Activated naive CD8-positive, alpha-beta T cell treated with anti-CD3 and anti-CD28 coated beads, Interleukin-2, amount 10 ng/mL, durations not matched to agents 7 days and 5 days (primary cell): ENCODE measurements around the gene STMND1. TPM values are rescaled to one million over a fixed set of nuclear protein-coding genes. Genes with fewer than 3 reads are reported as not detected.

Experiments
- ATAC-seq: fragments of 150-1000 bp; cut with Tn5 transposase; one replicate; pipeline ENCODE4 v1.10.0; 2021; ENCODE audit warnings: low read depth, moderate library complexity
- POLR2A ChIA-PET: fragments of 350-600 bp; sonication (Branson Sonifier 250); formaldehyde crosslinking; loops from one replicate; lab custom pipeline; 2021; ENCODE audit warnings: antibody characterized with exemption; lab: Charles Lee
- DNase-seq: peaks from one replicate; pipeline ENCODE4 v3.0.0; 2021
- H3K27ac Mint-ChIP-seq: one replicate; pipeline ENCODE4 v1.8.0; 2022; ENCODE audit warnings: mild to moderate bottlenecking, mixed read lengths
- H3K27me3 Mint-ChIP-seq: one replicate; pipeline ENCODE4 v1.8.0; 2022; ENCODE audit warnings: mild to moderate bottlenecking, moderate library complexity, mixed read lengths
- H3K36me3 Mint-ChIP-seq: one replicate; pipeline ENCODE4 v1.8.0; 2021; ENCODE audit warnings: mild to moderate bottlenecking, mixed read lengths
- H3K4me1 Mint-ChIP-seq: one replicate; pipeline ENCODE4 v1.8.0; 2021; ENCODE audit warnings: mixed read lengths
- H3K4me3 Mint-ChIP-seq: one replicate; pipeline ENCODE4 v1.8.0; 2022; ENCODE audit warnings: mild to moderate bottlenecking, moderate library complexity, mixed read lengths
- H3K9me3 Mint-ChIP-seq: one replicate; pipeline ENCODE4 v1.8.0; 2021; ENCODE audit warnings: mixed read lengths
- total RNA-seq, 2 experiments: library from RNA; stranded (reverse); gene quantifications; one replicate each; pipeline ENCODE4 v1.2.3, GENCODE V29; 2021

STMND1 gene
- total RNA-seq, 2 experiments from 2014 or later, result not detected

- POLR2A ChIA-PET, result no interaction called here
- no peak overlapping the region for H3K4me3 Mint-ChIP-seq
- no peak for DNase-seq
- no peak for ATAC-seq
- H3K36me3 Mint-ChIP-seq, result no peaks in the 10 kb centered on the region
- no peaks in the 10 kb centered on the region for H3K4me1 Mint-ChIP-seq
- H3K27ac Mint-ChIP-seq, result no peak overlapping the region
- peaks cover 1% of the 10 kb centered on the region for H3K9me3 Mint-ChIP-seq
- H3K27me3 Mint-ChIP-seq, result peaks cover 7% of the 10 kb centered on the region
Measured at GRCh38 chr6:17156966-17157365, 55.1 kb downstream of the STMND1 start.

- DNase-seq (no peak), ATAC-seq (no peak)
- H3K36me3 Mint-ChIP-seq, result no peaks in the 10 kb centered on the region
- no peaks in the 10 kb centered on the region for H3K4me1 Mint-ChIP-seq
- H3K9me3 Mint-ChIP-seq, result peaks cover 1% of the 10 kb centered on the region
- H3K27ac Mint-ChIP-seq, result no peak overlapping the region
- POLR2A ChIA-PET, result no interaction called here
- peaks cover 12% of the 10 kb centered on the region for H3K27me3 Mint-ChIP-seq
- no peak overlapping the region for H3K4me3 Mint-ChIP-seq
Measured at GRCh38 chr6:17157617-17158016, 55.8 kb downstream of the STMND1 start.

GRCh38 chr6:17159240-17159639, 57.4 kb downstream of the STMND1 start:
- H3K36me3 Mint-ChIP-seq, result no peaks in the 10 kb centered on the region
- ATAC-seq (no peak), DNase-seq (no peak)
- POLR2A ChIA-PET, result no interaction called here
- no peak overlapping the region for H3K27ac Mint-ChIP-seq
- peaks cover 13% of the 10 kb centered on the region for H3K27me3 Mint-ChIP-seq
- H3K4me1 Mint-ChIP-seq, result no peaks in the 10 kb centered on the region
- H3K9me3 Mint-ChIP-seq, result no peaks in the 10 kb centered on the region
- no peak overlapping the region for H3K4me3 Mint-ChIP-seq

- POLR2A ChIA-PET, result no interaction called here
- no peaks in the 10 kb centered on the region for H3K4me1 Mint-ChIP-seq
- ATAC-seq, result no peak
- no peak overlapping the region for H3K4me3 Mint-ChIP-seq
- peaks cover 13% of the 10 kb centered on the region for H3K27me3 Mint-ChIP-seq
- no peaks in the 10 kb centered on the region for H3K36me3 Mint-ChIP-seq
- H3K9me3 Mint-ChIP-seq, result no peaks in the 10 kb centered on the region
- H3K27ac Mint-ChIP-seq, result no peak overlapping the region
- DNase-seq, result no peak
Measured at GRCh38 chr6:17161076-17161475, 59.2 kb downstream of the STMND1 start.

- no peaks in the 10 kb centered on the region for H3K9me3 Mint-ChIP-seq
- H3K27me3 Mint-ChIP-seq, result peaks cover 13% of the 10 kb centered on the region
- H3K27ac Mint-ChIP-seq, result no peak overlapping the region
- no peak overlapping the region for H3K4me3 Mint-ChIP-seq
- no peaks in the 10 kb centered on the region for H3K4me1 Mint-ChIP-seq
- POLR2A ChIA-PET, result no interaction called here
- no peak for DNase-seq
- ATAC-seq, result no peak
- H3K36me3 Mint-ChIP-seq, result no peaks in the 10 kb centered on the region
Measured at GRCh38 chr6:17165383-17165782, 63.5 kb downstream of the STMND1 start.

GRCh38 chr6:17167327-17167979, 65.6 kb downstream of the STMND1 start:
- Mint-ChIP-seq H3K4me3 (no peak overlapping the region), H3K9me3 (no peaks in the 10 kb centered on the region), H3K27ac (no peak overlapping the region), H3K27me3 (peaks cover 3% of the 10 kb centered on the region), H3K36me3 (no peaks in the 10 kb centered on the region), H3K4me1 (no peaks in the 10 kb centered on the region)
- DNase-seq, result no peak
- POLR2A ChIA-PET, result no interaction called here
- ATAC-seq, result no peak

GRCh38 chr6:17169291-17169690, 67.4 kb downstream of the STMND1 start:
- Mint-ChIP-seq H3K36me3 (no peaks in the 10 kb centered on the region), H3K27ac (no peak overlapping the region)
- POLR2A ChIA-PET, result no interaction called here

GRCh38 chr6:17169711-17170110, 67.9 kb downstream of the STMND1 start:
- no peaks in the 10 kb centered on the region for H3K36me3 Mint-ChIP-seq
- POLR2A ChIA-PET, result no interaction called here
- no peak for ATAC-seq
- H3K27me3 Mint-ChIP-seq, result no peaks in the 10 kb centered on the region
- no peak overlapping the region for H3K4me3 Mint-ChIP-seq
- H3K9me3 Mint-ChIP-seq, result no peaks in the 10 kb centered on the region
- H3K4me1 Mint-ChIP-seq, result no peaks in the 10 kb centered on the region
- no peak overlapping the region for H3K27ac Mint-ChIP-seq
- DNase-seq, result no peak

More at GRCh38 chr6:17169291-17169690, 67.4 kb downstream of the STMND1 start:
- Mint-ChIP-seq H3K4me3 (no peak overlapping the region), H3K9me3 (no peaks in the 10 kb centered on the region), H3K27me3 (no peaks in the 10 kb centered on the region), H3K4me1 (no peaks in the 10 kb centered on the region)
- ATAC-seq (no peak), DNase-seq (no peak)

GRCh38 chr6:17172836-17173470, 71.1 kb downstream of the STMND1 start:
- H3K4me1 Mint-ChIP-seq, result no peaks in the 10 kb centered on the region
- no peak for DNase-seq
- H3K27ac Mint-ChIP-seq, result no peak overlapping the region
- H3K4me3 Mint-ChIP-seq, result no peak overlapping the region
- no peak for ATAC-seq
- no peaks in the 10 kb centered on the region for H3K27me3 Mint-ChIP-seq
- POLR2A ChIA-PET, result no interaction called here
- no peaks in the 10 kb centered on the region for H3K36me3 Mint-ChIP-seq
- H3K9me3 Mint-ChIP-seq, result no peaks in the 10 kb centered on the region

- no peak for DNase-seq
- no peaks in the 10 kb centered on the region for H3K36me3 Mint-ChIP-seq
- H3K27me3 Mint-ChIP-seq, result no peaks in the 10 kb centered on the region
- H3K27ac Mint-ChIP-seq, result no peak overlapping the region
- H3K9me3 Mint-ChIP-seq, result no peaks in the 10 kb centered on the region
- POLR2A ChIA-PET, result no interaction called here
- ATAC-seq, result no peak
- no peaks in the 10 kb centered on the region for H3K4me1 Mint-ChIP-seq
- H3K4me3 Mint-ChIP-seq, result no peak overlapping the region
Measured at GRCh38 chr6:17178326-17178725, 76.5 kb downstream of the STMND1 start.

GRCh38 chr6:17178754-17179529, 77.1 kb downstream of the STMND1 start:
- H3K27me3 Mint-ChIP-seq, result no peaks in the 10 kb centered on the region
- H3K4me1 Mint-ChIP-seq, result no peaks in the 10 kb centered on the region
- H3K4me3 Mint-ChIP-seq, result no peak overlapping the region
- H3K36me3 Mint-ChIP-seq, result no peaks in the 10 kb centered on the region
- ATAC-seq (no peak), DNase-seq (no peak)
- no peaks in the 10 kb centered on the region for H3K9me3 Mint-ChIP-seq
- H3K27ac Mint-ChIP-seq, result no peak overlapping the region
- POLR2A ChIA-PET, result no interaction called here

GRCh38 chr6:17179530-17180073, 77.8 kb downstream of the STMND1 start:
- no peaks in the 10 kb centered on the region for H3K9me3 Mint-ChIP-seq
- H3K36me3 Mint-ChIP-seq, result no peaks in the 10 kb centered on the region
- H3K27me3 Mint-ChIP-seq, result no peaks in the 10 kb centered on the region
- DNase-seq (no peak), ATAC-seq (no peak)
- H3K27ac Mint-ChIP-seq, result no peak overlapping the region
- no peak overlapping the region for H3K4me3 Mint-ChIP-seq
- H3K4me1 Mint-ChIP-seq, result no peaks in the 10 kb centered on the region
- POLR2A ChIA-PET, result no interaction called here
